ENCODE data around the gene SANBR. TPM values are rescaled to one million over a fixed set of nuclear protein-coding genes. Genes with fewer than 3 reads are reported as not detected.

Gene SANBR
- total RNA-seq, 1 experiment from 2014 or later: 10.1 TPM

DNA sequence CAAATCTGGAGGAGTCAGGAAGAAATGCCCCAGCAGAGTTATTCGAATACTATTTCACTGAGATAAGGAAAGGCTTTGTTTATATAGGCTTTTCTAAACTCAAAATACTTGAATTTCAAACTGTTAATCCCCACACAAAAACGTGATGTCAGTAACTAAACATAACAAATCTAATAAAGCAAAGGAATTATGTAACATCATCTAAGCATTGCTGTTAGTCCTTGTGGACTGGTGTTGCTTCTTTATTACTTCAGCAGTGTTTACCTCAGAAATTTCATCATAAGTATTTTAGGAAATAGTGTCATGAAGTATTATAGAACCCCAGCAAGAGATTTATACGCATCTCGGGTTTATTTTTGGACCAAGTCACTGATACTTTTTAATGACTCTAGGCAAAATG lies 19.7 kb upstream of the SANBR start:
- no peak overlapping the region for H4K8ac ChIP-seq (replicated peaks; ENCODE audit: insufficient read length, low read depth, low read length)
- H3K9ac ChIP-seq (ENCODE audit: extremely low read depth, insufficient read length, low read length): no peak overlapping the region
- no peaks in the 10 kb centered on the region for H3K79me1 ChIP-seq (ENCODE audit: insufficient read depth, low read depth, low read length, poor library complexity, severe bottlenecking)
- H2AFZ ChIP-seq (ENCODE audit: low read length): no peak overlapping the region
- H3K27ac ChIP-seq (ENCODE audit: insufficient read length, low read depth, low read length): no peak overlapping the region
- H4K5ac ChIP-seq (ENCODE audit: insufficient read length, low read depth, low read length): no peak overlapping the region
- H2BK120ac ChIP-seq (ENCODE audit: low read depth, low read length, poor library complexity, severe bottlenecking): no peak overlapping the region
- TF ChIP-seq, protein P1, sequence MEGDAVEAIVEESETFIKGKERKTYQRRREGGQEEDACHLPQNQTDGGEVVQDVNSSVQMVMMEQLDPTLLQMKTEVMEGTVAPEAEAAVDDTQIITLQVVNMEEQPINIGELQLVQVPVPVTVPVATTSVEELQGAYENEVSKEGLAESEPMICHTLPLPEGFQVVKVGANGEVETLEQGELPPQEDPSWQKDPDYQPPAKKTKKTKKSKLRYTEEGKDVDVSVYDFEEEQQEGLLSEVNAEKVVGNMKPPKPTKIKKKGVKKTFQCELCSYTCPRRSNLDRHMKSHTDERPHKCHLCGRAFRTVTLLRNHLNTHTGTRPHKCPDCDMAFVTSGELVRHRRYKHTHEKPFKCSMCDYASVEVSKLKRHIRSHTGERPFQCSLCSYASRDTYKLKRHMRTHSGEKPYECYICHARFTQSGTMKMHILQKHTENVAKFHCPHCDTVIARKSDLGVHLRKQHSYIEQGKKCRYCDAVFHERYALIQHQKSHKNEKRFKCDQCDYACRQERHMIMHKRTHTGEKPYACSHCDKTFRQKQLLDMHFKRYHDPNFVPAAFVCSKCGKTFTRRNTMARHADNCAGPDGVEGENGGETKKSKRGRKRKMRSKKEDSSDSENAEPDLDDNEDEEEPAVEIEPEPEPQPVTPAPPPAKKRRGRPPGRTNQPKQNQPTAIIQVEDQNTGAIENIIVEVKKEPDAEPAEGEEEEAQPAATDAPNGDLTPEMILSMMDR (conservative IDR thresholded peaks at IDR 0.05): no peak
- H3K27me3 Mint-ChIP-seq (ENCODE audit: low read depth): no peaks in the 10 kb centered on the region
- H3K4me2 ChIP-seq (ENCODE audit: insufficient read depth, insufficient read length, low read length): no peak overlapping the region
- H2BK12ac ChIP-seq (ENCODE audit: insufficient read length, low read depth, low read length): no peak overlapping the region
- DNase-seq: no peak
- no peak overlapping the region for H2AK5ac ChIP-seq (ENCODE audit: insufficient read length, low read length)
- H3K27ac Mint-ChIP-seq: no peak overlapping the region
- H3K4me3 Mint-ChIP-seq: no peak overlapping the region
- H3K9me3 ChIP-seq (ENCODE audit: control insufficient read depth, low read depth, low read length): no peaks in the 10 kb centered on the region
- peaks cover 8 to 31% (median 30%) of the 10 kb centered on the region in 3 experiments; a peak in 6 of 7 replicates for H3K36me3 Mint-ChIP-seq (ENCODE audit: insufficient read depth in 1 of 3, low read depth in 3 of 3)
- no peak overlapping the region for H4K91ac ChIP-seq (ENCODE audit: insufficient read length, low read depth, low read length)
- H3K23ac ChIP-seq (ENCODE audit: insufficient read length, low read depth, low read length): no peak overlapping the region
- no peaks in the 10 kb centered on the region for H3K9me3 Mint-ChIP-seq
- H2BK20ac ChIP-seq (ENCODE audit: low read depth, low read length, poor library complexity, severe bottlenecking): no peak overlapping the region
- H3K23me2 ChIP-seq (ENCODE audit: insufficient read length, low read depth, low read length, poor library complexity, severe bottlenecking): no peaks in the 10 kb centered on the region
- H3K56ac ChIP-seq (ENCODE audit: insufficient read length, low read depth, low read length): no peak overlapping the region
- no peak overlapping the region for H2BK15ac ChIP-seq (ENCODE audit: low read depth, low read length)
- H2BK5ac ChIP-seq (ENCODE audit: insufficient read length, low read length): no peak overlapping the region
- H3K4me1 ChIP-seq (ENCODE audit: insufficient read depth, low read length): no peaks in the 10 kb centered on the region
- no peak overlapping the region for H3K18ac ChIP-seq (ENCODE audit: insufficient read length, low read depth, low read length)
- no peaks in the 10 kb centered on the region for H3K27me3 ChIP-seq (ENCODE audit: insufficient read depth, low read length)
- H3T11ph ChIP-seq (ENCODE audit: low read length): no peak overlapping the region
- no peak overlapping the region for H3K4ac ChIP-seq (ENCODE audit: low read depth, low read length)
- no peak overlapping the region for H3K14ac ChIP-seq (ENCODE audit: insufficient read depth, low read length)
- H3K4me1 Mint-ChIP-seq: no peaks in the 10 kb centered on the region
- H3K79me2 ChIP-seq (ENCODE audit: insufficient read depth, low read length): no peaks in the 10 kb centered on the region
- no peaks in the 10 kb centered on the region for H4K20me1 ChIP-seq (ENCODE audit: control insufficient read depth, insufficient read depth, insufficient read length)
- no CpG with 5 or more reads among the region's 4 CpGs for WGBS (ENCODE audit: extremely low coverage, insufficient read length, low lambda C conversion rate)

Measured in H9 (cell line).